Measurements from ENCODE around the gene CPLX1. TPM values are rescaled to one million over a fixed set of nuclear protein-coding genes. Genes with fewer than 3 reads are reported as not detected.

Gene CPLX1
- total RNA-seq, 1 experiment from 2014 or later: 14.5 TPM

GRCh38 chr4:791898-792625 lies 33.9 kb downstream of the CPLX1 start:
- BruUV-seq (replicated peaks): no TSS peak
- no peaks in the 10 kb centered on the region for H3K4me1 ChIP-seq (ENCODE audit: control insufficient read depth in 1 of 2, insufficient read depth in 2 of 2, low read length in 2 of 2)
- H3K27me3 ChIP-seq (ENCODE audit: insufficient read depth, low read length): no peaks in the 10 kb centered on the region
- CTCF ChIA-PET: no interaction called here
- ATAC-seq (no peak), DNase-seq (ENCODE audit: low read depth, low spot score) (no peak)
- no peak for TF ChIP-seq CBX3 (IDR thresholded peaks at IDR 0.05; ENCODE audit: low read depth)
- no peak for TF ChIP-seq SP1 (IDR thresholded peaks at IDR 0.05; ENCODE audit: low read depth)
- TF ChIP-seq CTCF (IDR thresholded peaks at IDR 0.05 in 2 of 3, conservative IDR thresholded peaks at IDR 0.05 in 1 of 3; ENCODE audit: borderline replicate concordance in 1 of 3, insufficient read depth in 1 of 3, low read depth in 2 of 3, low read length in 2 of 3): no peak
- TF ChIP-seq SIN3A (IDR thresholded peaks at IDR 0.05; ENCODE audit: low read depth): no peak
- no peak for TF ChIP-seq SRF (IDR thresholded peaks at IDR 0.05; ENCODE audit: low read depth)
- TF ChIP-seq MAX (IDR thresholded peaks at IDR 0.05): no peak
- TF ChIP-seq EZH2 (IDR thresholded peaks at IDR 0.05): no peak
- TF ChIP-seq FOSL1 (IDR thresholded peaks at IDR 0.05; ENCODE audit: low read depth): no peak
- TF ChIP-seq CEBPB (IDR thresholded peaks at IDR 0.05; ENCODE audit: low read depth): no peak
- no peak for TF ChIP-seq EZH2phosphoT487 (IDR thresholded peaks at IDR 0.05; ENCODE audit: borderline replicate concordance)
- TF ChIP-seq POLR2AphosphoS5 (IDR thresholded peaks at IDR 0.05; ENCODE audit: low read depth, low read length): no peak
- TF ChIP-seq YY1 (IDR thresholded peaks at IDR 0.05; ENCODE audit: extremely low read depth, insufficient replicate concordance, low read depth, low read length): no peak
- no peak for TF ChIP-seq POLR2A (IDR thresholded peaks at IDR 0.05; ENCODE audit: borderline replicate concordance, extremely low read depth, insufficient read depth, insufficient read length)
- TF ChIP-seq ATF3 (IDR thresholded peaks at IDR 0.05): no peak
- no peak for TF ChIP-seq ELF1 (IDR thresholded peaks at IDR 0.05; ENCODE audit: borderline replicate concordance, low read depth)
- no peak for TF ChIP-seq RAD21 (IDR thresholded peaks at IDR 0.05; ENCODE audit: low read depth)
- no peak for TF ChIP-seq ZFX (IDR thresholded peaks at IDR 0.05)
- TF ChIP-seq REST (IDR thresholded peaks at IDR 0.05; ENCODE audit: low read depth): no peak
- no peak for TF ChIP-seq ZBTB33 (IDR thresholded peaks at IDR 0.05; ENCODE audit: extremely low read depth, insufficient replicate concordance, low read length)
- no peak for TF ChIP-seq ZNF274 (IDR thresholded peaks at IDR 0.05; ENCODE audit: low read depth, low read length)
- no peak overlapping the region for H3K9ac ChIP-seq (ENCODE audit: low read length)
- no peaks in the 10 kb centered on the region for H4K20me1 ChIP-seq (ENCODE audit: insufficient read depth)
- no peak overlapping the region for H3K4me3 ChIP-seq (replicated peaks in 1 of 2; ENCODE audit: low read depth in 1 of 2, low read length in 2 of 2)
- H3K36me3 ChIP-seq (ENCODE audit: control insufficient read depth in 1 of 2, insufficient read depth in 2 of 2, low read length in 2 of 2): no peaks in the 10 kb centered on the region
- RAD21 ChIA-PET (ENCODE audit: low non-redundant PET in 1 of 2, low total read pairs in 2 of 2, uncharacterized antibody in 2 of 2, unreplicated experiment in 2 of 2): no interaction called here
- H3K79me2 ChIP-seq (ENCODE audit: insufficient read depth, low read length): no peaks in the 10 kb centered on the region
- no peak overlapping the region for H3K4me2 ChIP-seq (ENCODE audit: low read length)
- no peaks in the 10 kb centered on the region for H3K9me3 ChIP-seq (ENCODE audit: control insufficient read depth in 1 of 2, insufficient read depth in 1 of 2, low read depth in 1 of 2, low read length in 2 of 2)
- H3K27ac ChIP-seq (ENCODE audit: low read depth, low read length): no peak overlapping the region
- intact Hi-C loops (cut with micrococcal nuclease): no loop called here
- H3K9me2 ChIP-seq (ENCODE audit: insufficient read depth): no peaks in the 10 kb centered on the region
- no peak overlapping the region for H2AFZ ChIP-seq (ENCODE audit: low read depth, low read length, poor library complexity, severe bottlenecking)
- POLR2A ChIA-PET: no interaction called here
